Measurements from ENCODE around the gene COL26A1.
"Not testable (repeated sequence)": the region's sequence is repeated elsewhere in the genome, so short reads cannot be mapped to it uniquely, and the experiment has no call there.

The COL26A1 gene

GRCh38 chr7:101453617-101454016 lies 90.9 kb downstream of the COL26A1 start:
- DNase-seq, result no peak

GRCh38 chr7:101457001-101457750 lies 94.5 kb downstream of the COL26A1 start:
- no peak for DNase-seq

DNA sequence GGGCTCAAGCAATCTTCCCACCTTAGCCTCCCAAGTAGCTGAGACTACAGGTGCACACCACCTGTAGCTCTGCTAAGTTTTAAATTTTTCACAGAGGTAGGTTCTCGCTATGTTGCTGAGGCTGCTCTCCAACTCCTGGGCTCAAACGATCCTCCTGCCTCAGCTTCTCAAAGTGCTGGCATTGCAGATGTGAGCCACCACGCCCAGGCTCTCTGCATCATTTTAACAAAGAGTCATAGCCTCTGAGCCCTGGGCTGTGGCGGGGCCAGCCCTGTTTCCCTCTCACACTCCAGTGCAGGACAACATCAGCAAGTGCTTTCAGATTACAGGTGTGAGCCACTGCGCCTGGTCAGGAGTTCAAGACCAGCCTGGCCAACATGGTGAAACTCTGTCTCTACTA lies 102.5 kb downstream of the COL26A1 start:
- no peak for DNase-seq

GRCh38 chr7:101465576-101466196 lies 103.0 kb downstream of the COL26A1 start:
- no peak for DNase-seq

DNA sequence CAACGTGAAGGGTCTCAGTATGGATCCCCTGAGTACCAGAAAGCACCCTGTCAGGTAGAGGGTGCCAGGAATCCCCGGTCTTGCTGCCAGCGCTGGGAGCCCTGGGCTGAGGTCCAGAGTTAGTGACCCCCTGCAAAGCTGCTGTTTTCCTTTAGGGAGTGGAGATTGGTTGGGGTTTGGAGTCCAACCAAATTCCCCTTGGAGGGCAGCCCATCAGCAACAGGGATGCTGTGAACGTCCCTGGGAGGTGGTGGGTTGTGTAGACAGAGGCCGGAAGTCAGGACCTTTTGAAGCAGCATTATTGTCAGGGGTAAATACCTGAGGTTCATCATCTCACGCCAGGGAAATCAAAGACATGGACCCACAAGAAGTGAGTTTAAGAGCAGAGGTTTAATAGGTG lies 104.2 kb downstream of the COL26A1 start:
- no peak for DNase-seq

DNA sequence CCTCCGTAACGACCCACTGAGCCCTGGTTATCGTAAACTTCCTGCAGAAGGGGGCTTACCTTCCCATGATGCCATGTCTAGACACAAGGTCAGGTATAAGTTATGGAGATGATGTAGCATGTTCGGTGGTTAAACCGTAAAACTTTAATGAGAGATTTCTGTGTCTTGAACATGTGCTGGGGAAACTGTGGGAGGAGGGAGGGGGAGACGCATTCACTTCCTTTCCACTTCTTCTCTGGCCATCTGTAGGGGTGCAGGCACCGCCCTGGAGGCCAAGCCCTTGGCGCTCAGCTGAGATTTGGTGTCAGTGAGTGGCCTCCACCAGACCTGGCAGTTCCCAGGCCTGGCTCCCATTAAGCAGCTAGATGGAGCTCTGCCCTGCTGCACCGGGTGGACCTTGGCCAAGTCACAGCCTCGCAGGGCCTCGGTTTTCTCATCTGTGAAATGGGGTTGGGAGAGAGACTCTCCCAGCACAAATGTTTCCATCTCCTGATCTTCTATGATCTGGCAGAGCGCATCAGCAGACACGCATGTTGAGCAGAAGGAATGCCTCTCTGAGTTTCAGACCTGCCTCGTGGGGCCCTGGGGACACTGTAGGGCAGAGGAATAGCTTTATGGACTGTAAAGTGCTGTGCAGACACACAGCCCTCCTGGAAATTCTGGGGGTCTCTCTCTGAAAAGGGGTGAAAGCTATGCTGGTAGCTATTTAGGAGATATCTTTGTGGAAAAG lies 106.0 kb downstream of the COL26A1 start:
- DNase-seq, result no peak

GRCh38 chr7:101470668-101471487 lies 108.2 kb downstream of the COL26A1 start:
- DNase-seq, result no peak

GRCh38 chr7:101474178-101474577 lies 111.5 kb downstream of the COL26A1 start:
- DNase-seq, result no peak

- not testable (repeated sequence) for DNase-seq
Measured at GRCh38 chr7:101475691-101476090, 113.0 kb downstream of the COL26A1 start.

- no peak for DNase-seq
Measured at GRCh38 chr7:101479217-101479616, 116.5 kb downstream of the COL26A1 start.

GRCh38 chr7:101486056-101486432 lies 123.4 kb downstream of the COL26A1 start:
- DNase-seq, result not testable (repeated sequence)

- peak; percentile 61 for DNase-seq
Measured at GRCh38 chr7:101486433-101487104, 123.9 kb downstream of the COL26A1 start.

GRCh38 chr7:101487105-101487458 lies 124.4 kb downstream of the COL26A1 start:
- no peak for DNase-seq

- no peak for DNase-seq
Measured at GRCh38 chr7:101487753-101488152, 125.1 kb downstream of the COL26A1 start.

- DNase-seq, result no peak
Measured at GRCh38 chr7:101488826-101489572, 126.3 kb downstream of the COL26A1 start.

- DNase-seq, result not testable (repeated sequence)
Measured at GRCh38 chr7:101490439-101490838, 127.8 kb downstream of the COL26A1 start.

DNA sequence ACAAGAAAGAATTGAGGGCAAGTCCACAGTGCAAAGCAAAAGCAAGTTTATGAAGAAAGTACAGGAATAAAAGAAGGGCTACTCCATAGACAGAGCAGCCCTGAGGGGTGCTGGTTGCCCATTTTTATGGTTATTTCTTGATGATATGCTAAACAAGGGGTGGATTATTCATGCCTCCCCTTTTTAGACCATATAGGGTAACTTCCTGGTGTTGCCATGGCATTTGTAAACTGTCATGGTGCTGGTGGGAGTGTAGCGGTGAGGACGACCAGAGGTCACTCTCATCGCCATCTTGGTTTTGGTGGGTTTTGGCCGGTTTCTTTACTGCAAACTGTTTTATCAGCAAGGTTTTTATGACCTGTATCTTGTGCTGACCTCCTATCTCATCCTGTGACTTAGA lies 128.8 kb downstream of the COL26A1 start:
- not testable (repeated sequence) for DNase-seq

- DNase-seq, result peak; percentile 56
Measured at GRCh38 chr7:101494602-101495329, 132.1 kb downstream of the COL26A1 start.

- no peak for DNase-seq
Measured at GRCh38 chr7:101496017-101496416, 133.3 kb downstream of the COL26A1 start.

GRCh38 chr7:101501351-101501750 lies 138.7 kb downstream of the COL26A1 start:
- no peak for DNase-seq

Measured in femur (tissue), 1 donor.